HG02870 (cell line): ENCODE data around the gene CNOT6L.

Source experiments
- ATAC-seq: cut with Tn5 transposase; IDR thresholded peaks from one replicate; pipeline ENCODE4 v1.9.1; 2021; ENCODE audit warnings: mild to moderate bottlenecking, moderate library complexity; ENCODE audit not compliant: unreplicated experiment

The CNOT6L gene

GRCh38 chr4:77820649-77821561 is 1.7 kb upstream of the CNOT6L start:
- no peak for ATAC-seq

- ATAC-seq, result peak; percentile 68
Measured at GRCh38 chr4:77819843-77820648, 878 bp upstream of the CNOT6L start.

DNA sequence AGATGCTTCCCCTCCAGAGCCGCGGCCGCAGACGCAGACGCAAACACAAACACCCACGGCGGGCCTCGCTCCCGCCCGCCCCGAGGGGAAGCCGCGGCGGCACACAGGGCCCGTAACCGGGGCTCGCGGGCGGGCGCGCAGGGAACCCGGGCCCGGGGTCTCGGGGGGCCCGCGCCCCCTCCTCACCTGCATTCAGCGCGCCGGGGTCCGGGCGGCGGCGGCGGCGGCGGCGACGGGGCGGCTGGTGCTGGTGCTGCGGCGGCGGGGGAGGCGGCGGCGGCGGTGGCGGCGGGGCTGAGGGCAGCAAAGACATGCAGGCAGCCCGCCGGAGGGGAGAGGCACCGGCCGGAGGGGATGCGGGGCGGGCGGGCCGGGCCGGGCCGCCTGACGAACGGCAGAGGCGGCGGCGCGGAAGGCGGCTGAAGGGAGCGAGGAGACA is 255 bp upstream of the CNOT6L start:
- ATAC-seq, result peak; percentile 8

- ATAC-seq, result peak; percentile 25
Measured at GRCh38 chr4:77818073-77818601, 1.0 kb downstream of the CNOT6L start.

GRCh38 chr4:77817304-77818072 is 1.7 kb downstream of the CNOT6L start:
- ATAC-seq, result no peak

- ATAC-seq, result no peak
Measured at GRCh38 chr4:77816546-77816945, 2.6 kb downstream of the CNOT6L start.

DNA sequence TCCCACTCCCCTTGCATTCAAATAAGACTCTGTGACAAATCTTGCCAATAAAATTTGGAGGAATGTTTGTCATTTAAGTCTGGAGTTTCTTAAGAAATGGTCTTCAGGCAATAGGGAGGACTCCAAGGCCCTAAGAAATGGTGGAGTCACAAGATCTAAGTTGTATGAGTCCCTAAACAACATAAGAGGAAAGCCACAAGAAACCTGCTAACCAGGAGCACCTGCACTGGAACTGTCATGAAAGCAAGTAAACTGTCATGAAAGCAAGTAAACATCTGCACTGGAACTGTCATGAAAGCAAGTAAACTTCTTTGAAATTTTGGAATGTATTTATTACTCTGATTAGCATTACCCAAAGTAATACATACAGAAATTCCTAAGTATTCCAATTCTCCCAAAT is 3.5 kb downstream of the CNOT6L start:
- no peak for ATAC-seq

DNA sequence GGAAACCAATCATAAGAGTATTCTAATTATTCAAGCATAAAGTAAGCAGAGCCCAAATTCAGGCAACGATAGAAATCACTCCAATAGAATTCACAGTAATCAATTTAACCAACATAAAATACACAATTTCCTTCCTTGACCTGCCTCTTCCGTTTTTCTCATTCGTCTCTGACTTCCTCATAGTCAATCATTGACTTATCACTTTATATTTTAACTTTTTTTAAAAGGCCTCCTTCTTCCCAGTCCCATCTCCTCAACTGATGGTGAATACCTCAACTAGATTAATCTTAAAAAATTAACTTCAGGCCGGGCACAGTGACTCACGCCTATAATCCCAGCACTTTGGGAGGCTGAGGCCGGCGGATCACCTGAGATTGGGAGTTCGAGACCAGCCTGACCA is 13.3 kb downstream of the CNOT6L start:
- ATAC-seq, result no peak

DNA sequence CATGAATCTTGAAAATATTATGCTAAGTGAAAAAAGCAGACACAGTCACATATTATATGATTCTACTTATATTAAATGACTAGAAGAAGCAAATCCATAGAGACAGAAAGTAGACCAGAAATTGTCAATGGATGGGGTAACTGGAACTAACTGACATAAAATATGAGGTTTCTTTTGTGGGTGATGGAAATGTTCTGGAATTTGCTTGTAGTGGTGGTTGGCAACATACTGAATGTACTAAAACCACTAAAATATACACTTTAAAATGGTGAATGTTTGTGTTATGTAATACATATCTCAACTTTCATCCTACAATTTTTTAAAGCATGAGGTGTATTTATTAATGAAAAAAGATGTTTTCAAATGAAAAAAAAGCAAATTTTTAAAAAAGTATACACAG is 14.7 kb downstream of the CNOT6L start:
- ATAC-seq, result no peak

- ATAC-seq, result no peak
Measured at GRCh38 chr4:77802402-77802801, 16.8 kb downstream of the CNOT6L start.

GRCh38 chr4:77801260-77801608 is 17.9 kb downstream of the CNOT6L start:
- ATAC-seq, result no peak

- ATAC-seq, result no peak
Measured at GRCh38 chr4:77800483-77801259, 18.5 kb downstream of the CNOT6L start.

- no peak for ATAC-seq
Measured at GRCh38 chr4:77800077-77800476, 19.1 kb downstream of the CNOT6L start.

- peak; percentile 46 for ATAC-seq
Measured at GRCh38 chr4:77798385-77798784, 20.8 kb downstream of the CNOT6L start.

- no peak for ATAC-seq
Measured at GRCh38 chr4:77797239-77797638, 21.9 kb downstream of the CNOT6L start.

DNA sequence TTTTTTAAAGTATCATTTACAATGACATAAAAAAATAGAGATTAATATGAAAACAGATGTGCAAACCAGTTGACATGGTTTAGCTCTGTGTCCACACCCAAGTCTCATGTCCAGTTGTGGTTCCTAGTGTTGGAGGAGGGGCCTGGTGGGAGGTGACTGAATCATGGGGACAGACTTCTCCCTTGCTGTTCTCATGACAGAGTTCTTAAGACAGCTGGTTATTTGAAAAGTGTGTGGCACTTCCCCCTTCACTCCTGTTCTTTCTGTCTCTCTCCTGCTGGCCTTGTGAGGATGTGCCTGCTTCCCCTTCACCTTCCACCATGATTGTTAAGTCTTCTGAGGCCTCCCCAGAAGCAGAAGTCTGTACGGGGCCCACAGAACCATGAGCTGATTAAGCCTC is 23.8 kb downstream of the CNOT6L start:
- ATAC-seq, result no peak

- no peak for ATAC-seq
Measured at GRCh38 chr4:77790146-77790545, 29.0 kb downstream of the CNOT6L start.

- no peak for ATAC-seq
Measured at GRCh38 chr4:77788990-77789389, 30.2 kb downstream of the CNOT6L start.

GRCh38 chr4:77787969-77788368 is 31.2 kb downstream of the CNOT6L start:
- ATAC-seq, result no peak

DNA sequence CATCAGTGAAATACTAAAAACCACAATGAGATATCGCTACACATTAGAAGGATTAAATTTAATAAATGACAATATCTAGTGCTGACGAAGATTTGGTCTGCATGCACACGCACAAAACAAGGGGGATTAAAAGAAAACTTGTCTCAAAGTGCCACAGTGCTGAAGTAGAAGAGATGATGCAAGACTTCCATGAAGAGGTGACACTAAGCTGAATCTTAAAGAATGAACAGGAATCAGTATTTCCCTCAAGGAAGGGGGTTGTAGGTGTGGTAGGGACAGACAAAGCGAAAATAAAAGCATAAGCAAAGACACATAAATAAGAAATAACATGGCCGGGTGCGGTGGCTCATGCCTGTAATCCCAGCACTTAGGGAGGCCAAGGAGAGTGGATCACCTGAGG is 33.5 kb downstream of the CNOT6L start:
- no peak for ATAC-seq
